NCI-H1048 (cell line): ENCODE results near the gene TRAP1.
"Not testable (repeated sequence)": the region's sequence is repeated elsewhere in the genome, so short reads cannot be mapped to it uniquely, and the experiment has no call there.

Source experiments
- DNase-seq: peaks from one replicate; lab custom pipeline; 2025; lab: John Stamatoyannopoulos, UW

TRAP1 gene

DNA sequence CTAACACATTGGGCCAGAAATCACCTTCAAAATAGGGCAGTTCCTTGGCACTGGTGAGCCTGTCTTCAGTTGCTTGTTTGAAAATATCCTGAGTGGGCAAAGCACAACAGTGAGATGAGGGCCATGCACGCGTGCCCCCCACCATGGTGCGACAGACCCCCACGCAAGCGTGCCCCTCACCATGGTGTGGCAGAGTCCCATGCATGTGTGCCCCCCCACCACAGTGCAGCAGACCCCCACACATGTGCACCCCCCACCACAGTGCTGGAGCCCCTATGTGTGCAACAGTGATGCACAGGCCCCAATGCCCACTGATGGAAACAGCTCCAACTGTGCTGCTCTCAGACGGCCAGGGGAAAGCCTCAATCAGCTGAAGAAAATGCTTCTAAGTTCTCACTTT, 18.8 kb upstream of the TRAP1 start:
- no peak for DNase-seq

DNA sequence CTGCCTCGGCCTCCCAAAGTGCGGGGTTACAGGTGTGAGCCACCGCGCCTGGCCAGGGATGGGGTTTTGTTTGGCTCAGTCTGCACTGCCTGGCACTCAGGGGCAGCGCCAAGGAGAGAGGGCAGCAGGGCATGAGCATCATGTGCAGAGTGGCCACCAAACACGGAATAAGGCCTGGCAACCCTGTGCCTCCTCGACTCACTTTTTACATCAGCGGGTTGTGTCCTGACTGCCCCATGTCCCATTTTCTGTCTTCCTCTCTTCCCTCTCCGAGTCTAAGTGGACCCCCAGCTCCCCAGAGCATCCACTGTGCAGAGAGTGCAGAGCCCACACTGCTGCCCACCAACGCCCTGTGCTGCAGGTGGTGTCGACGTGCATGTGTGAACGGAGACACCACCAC, 18.2 kb upstream of the TRAP1 start:
- no peak for DNase-seq

DNA sequence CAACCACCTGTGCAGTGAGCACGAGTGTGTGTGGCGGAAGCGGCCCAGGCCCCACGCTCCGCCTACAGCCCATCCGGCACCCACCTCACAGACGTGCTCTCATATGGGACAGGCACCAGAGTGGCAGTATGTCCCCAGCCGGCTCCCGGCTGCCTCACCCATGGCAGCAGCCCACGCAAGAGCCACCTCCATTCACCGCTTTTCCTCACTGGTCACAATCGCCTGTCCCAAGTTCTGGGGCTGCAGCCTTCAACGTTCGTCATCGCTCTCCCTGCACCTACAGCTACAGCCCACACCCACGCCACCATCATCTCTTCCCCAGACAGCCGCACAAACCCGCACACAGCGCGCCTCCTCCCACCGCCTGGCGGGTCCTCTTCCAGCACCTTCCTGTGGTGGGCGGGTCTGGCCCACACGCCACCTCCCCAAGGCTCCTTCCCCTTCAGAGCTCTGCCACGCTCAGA, 17.5 kb upstream of the TRAP1 start:
- no peak for DNase-seq

DNA sequence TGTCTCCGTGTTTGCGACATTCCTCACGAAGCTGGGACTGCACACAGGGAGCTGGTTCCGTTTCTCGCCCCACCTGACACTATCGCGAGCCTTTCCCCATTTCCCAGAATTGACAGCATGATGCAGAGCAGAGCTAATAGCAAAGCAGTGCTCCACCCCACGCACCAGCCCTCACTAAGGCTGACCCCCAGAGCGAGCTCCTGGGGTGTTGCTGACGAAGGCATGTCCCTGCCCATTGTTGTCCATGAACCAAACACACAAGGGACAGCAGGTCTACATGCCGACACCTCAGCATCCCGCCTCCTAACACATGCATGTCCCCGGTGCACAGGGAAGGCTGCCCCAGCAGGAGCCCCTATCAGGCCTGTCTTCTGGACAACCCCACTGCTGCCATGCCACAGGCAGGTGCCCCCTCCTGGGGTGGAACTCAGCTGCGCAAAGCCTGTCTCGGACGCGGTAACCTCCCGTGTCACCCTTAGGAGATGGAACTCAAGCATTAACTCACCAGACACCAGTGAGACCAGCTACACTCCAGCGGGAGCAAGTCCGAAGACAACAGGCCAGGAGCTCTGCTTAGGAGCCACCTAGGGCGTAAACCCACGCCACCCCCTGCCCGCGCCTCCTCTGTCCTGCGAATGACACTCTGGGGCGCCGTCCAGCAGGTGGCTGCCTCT, 16.9 kb upstream of the TRAP1 start:
- no peak for DNase-seq

DNA sequence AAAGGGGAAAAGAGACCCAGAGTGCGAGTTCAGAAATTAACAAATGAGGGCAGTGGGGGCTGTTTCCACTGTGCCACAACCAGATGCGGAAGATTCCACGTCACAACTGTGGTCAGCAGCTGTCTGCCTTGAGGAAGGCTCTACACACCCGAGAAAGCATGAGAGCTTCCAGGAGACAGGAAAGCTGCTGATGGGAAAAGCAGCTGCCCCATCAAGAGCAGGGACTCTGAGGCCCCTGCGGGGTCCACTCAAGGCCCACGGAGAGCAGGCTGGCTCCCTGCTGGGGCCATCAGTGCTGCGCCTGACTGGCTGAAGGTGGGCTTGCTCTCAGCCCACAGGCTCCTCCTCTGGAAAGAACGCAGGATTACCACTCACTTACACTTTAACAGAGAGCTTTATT, 14.8 kb upstream of the TRAP1 start:
- no peak for DNase-seq

DNA sequence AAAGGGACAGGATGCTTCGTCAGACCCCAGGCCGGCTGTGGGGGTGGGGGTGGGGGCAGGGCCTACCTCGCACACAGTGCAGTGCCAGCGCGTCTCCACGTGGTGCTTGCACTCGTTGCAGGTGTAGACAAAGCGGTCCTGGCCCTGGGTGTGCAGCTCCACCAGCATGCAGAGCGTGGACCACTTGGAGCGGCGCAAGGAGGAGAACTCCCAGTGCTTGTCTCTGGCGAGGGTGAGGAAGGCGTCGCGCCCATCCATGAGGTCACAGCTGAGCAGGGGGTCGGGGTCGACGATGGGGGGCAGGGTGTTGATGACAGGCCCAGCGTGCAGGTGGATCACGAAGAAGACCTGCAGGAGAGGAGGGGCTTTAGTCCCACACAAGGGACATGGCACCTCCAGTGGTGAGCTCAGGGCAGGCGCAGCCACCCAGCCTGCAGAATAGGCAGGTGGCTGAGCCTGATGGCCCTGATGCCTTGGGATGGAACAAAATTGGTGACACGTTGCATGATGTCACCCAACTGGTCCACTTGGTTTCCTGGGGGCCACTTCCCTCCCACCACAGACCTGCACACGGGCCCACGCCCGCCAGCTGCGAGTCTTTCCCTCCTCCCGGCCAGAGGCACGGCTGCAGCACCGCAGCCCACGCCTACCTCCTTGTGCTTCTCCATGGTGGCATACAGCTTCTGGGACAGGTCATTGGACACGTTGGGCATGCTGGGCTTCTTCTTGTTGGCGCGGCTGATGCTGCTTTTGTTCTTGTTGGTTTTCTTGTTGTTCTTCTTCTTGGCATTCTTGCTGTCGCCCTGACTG, 14.0 kb upstream of the TRAP1 start:
- DNase-seq: no peak

DNA sequence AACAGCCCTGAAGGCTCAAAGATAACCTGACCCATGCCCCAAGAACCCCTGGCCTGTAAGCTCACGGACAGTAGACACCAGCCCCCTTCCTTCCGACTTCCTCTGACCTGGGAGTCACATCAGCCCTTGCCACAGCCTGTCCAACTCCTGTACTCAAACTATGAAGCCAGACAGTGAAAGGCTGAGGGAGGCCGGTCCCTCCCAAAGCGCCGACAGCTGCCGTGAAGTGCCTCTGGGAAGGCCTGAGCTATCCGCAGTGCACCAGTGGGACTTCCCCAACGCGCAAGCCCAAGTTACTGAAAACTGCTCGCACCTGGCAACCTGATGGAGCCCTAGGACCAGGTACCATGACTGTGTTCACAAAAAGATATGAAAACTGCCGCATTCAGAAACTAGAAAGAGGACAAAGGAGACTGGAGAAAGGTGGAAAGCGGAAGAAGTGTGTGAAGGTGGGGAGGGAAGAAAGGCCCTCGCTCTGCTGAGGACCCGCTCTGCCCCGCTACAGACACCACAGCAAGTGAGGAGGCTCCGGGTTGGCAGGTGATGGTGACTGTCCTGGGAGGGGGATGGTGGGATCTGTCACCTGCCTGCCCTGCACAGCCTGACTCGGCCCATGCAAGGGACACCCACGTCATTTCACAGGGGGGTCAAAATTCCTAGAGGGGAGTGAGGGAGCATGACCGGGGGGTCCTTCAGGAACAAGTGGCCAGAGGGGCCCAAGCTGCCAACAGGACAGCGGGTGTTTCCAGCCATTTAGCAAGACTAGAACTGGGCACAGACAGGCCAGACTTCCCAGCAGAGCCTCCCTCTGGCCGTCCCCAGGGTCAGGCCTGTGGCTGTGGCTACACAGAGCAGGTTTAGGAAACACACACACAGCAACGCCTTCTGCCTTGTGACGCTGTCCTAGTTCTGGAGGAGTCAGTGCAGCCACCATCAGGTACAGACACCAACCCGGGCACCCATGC, 13.1 kb upstream of the TRAP1 start:
- DNase-seq: no peak

DNA sequence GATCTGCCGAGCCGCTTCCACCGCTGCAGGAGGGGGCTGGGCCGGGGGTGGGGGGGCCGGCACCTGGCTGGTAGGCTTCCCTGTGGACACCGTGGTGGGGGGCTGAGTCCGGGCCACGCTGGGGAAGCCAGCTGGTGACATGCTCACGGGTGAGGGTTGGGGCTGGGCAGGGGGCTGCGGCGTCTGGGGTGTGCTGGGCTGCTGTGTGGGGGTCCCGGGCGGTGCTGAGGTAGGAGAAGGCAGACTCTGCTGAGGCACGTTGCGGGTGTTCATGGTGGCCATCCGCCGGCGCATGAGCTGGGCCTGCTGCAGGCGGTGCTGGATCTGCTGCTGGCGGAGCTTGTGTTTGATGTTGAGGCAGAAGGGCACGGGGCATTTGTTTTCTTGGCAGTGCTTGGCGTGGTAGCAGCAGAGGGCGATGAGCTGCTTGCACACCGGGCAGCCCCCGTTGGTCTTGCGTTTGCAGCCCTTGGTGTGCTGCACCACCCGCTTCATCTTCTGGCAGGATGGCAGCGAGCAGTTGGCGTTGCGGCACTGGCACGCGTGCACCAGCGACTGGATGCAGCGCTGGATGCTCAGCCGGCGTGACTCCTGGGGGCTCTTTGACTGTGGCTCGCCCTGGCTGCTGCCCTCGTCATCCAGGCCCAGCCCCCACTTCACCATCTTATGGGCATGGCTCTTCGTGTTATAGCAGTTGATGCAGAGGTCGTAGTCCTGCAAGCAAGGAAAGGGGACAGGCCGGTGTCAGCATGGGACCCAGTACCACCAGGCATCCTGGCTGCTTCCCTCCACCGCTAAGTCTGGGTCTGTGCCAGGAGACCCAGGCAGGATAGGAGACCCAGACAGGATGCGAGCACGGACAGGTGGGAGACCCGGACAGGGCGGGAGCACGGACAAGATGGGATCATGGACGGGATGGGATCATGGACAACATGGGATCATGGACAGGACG, 12.1 kb upstream of the TRAP1 start:
- no peak for DNase-seq

DNA sequence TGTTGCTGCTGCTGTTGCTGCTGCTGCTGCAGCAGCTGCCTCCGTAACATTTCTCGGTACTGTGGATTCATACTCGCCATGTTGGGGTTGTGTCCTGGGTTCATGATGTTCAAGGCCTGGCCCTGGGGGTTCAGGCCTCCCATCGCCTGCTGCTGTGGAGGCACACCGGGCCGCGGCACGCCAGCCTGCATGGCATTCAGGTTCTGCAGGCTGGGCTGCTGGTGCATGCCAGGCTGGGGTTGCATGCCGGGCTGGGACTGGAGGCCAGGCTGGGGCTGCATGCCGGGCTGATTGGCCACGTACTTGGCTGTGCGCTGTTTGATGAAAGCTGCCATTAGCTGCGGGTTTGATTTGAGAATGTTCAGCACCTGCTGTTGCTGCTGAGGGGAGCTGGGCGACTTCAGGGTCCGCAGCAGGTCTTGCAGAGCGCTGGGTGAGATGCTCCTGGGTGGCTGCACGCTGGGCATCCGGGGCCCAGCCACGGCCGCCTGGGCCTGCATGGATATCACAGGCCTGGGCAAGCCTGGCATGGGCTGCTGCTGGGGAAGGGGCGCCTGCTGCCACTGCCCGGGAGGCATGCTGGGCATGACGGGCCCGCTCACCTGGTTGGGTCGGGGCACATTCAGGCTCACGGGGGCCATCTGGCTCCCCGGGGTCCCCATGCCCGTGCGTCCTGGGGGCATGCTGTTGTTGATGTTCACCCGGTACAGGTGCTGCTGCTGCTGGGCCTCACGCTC, 11.3 kb upstream of the TRAP1 start:
- DNase-seq: no peak

DNA sequence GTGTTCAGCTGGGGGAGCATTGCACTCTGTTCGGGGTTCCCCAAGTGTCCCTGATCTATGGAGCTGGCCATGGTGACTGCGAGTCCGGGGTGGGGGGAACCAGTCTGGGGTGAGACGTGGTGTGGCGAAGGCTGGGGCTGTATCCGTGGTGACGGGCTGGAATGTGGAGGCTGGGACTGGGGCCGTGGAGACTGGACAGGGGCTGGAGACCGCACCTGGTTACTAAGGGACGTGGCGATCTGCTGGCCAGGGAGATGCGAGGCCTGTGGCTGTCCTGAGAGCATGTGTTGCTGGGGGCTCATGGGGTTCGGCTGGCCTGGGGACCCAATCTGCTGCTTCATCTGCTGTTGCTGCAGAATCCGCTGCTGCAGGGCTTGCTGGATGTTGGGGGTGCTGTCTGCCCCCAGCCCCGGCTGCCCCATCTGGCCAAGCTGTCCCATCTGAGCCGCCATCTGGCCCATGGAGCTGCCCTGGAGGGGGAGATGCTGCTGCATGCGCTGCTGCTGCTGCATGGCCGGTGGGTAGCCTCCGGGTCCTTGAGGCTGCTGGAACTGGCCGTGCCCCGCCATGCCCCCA, 10.6 kb upstream of the TRAP1 start:
- no peak for DNase-seq

DNA sequence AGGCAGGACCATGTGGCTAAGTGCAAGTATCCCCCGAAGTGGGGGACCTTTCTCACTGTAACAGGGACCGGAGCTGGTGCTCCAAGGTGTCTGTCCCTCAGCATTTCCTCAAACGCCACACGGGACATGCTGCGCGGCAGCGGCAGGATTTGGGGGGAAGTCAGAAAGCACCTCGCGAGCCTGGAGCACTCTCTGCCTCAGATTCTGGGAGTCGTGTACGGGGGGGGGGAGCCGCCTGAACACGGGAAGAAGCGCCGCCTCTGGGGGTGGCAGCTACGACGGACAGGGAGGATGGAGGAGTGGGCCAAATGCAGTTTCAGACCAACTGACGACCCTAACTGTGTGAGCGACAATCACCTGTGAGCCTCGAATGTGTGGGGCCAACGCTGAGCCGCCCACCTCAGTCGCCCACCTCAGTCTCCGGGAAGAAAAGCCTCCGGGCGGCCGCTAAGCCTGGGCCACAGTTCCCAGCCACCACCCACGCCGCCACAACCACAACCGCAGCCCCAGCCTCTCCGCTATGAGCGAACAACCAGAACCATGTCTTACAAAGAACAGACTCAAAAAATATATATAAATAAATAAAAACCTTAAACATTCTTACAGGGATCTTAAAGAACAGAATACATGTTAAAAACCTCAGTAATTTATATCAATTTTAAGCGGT, 8.8 kb upstream of the TRAP1 start:
- no peak for DNase-seq

DNA sequence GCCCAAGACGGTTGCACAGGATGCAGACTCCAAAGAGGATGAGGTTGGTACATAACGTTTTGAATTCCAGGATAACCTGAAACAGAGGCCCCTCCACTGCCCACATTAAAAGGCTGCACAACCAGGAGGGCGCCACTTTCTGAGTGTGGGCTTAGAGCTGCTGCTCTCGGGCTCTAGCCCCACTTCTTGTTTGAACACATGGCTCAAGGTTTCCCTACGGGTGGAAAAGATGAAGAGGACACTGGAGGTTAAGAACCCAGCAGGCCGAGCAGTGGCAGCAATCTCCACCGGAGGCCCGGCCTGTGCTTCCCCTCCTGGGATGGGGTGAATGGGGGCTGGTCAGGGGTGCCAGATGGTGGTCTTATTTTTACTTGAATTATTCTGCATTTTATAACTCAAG, 8.0 kb upstream of the TRAP1 start:
- DNase-seq: no peak

DNA sequence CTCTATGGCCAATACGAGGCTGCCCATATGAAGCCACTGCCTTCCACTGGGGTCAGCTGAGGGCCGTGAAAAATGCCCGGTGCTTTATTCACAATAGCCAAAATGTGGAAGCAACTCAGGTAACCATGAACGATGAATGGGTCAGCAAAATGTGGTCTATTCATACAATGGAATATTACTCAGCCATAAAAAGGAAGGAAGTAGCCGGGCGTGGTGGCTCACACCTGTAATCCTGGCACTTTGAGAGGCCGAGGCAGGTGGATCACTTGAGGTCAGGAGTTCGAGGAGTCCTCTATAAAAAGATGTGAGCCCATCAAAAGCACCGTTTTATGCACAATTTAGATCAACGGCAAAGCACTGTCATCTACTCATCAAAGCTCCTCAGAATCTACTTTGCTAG, 5.2 kb upstream of the TRAP1 start:
- no peak for DNase-seq

DNA sequence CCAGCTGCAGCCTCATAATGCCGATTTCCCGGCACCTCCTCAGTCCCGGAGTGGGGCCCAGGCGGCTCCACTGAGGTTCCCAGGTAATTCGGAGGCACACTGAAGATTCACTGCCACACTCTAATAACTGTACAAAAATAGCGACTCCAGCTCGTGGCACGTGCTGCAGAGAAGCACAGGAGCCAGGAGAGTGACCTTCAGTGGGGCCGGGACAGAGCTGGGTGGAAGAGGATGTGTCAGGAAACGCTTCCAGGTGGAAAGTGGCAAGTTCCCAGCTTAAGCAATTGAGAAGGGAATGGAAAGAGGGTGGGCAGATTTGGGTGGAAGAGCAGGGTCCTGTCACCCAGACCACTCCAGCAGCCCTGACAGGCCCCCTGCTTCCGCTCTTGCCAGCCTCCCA, 3.1 kb upstream of the TRAP1 start:
- DNase-seq: no peak

DNA sequence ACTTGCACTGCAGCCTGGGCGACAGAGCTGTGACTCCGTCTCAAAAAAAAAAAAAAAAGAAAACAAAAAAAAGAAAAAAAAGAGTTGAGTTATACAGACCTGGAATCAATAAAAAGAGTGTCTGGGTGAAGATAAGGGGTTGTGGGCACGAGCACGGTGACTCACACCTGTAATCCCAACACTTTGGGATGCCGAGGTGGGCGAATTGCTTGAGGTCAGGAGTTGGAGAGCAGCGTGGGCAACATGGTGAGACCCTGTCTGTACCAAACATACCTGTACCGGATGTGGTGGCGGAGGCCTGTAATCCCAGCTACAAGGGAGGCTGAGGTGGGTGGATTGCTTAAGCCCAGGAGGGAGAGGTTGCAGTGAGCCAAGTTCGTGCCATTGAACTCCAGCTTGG, 1.3 kb upstream of the TRAP1 start:
- DNase-seq: no peak

DNA sequence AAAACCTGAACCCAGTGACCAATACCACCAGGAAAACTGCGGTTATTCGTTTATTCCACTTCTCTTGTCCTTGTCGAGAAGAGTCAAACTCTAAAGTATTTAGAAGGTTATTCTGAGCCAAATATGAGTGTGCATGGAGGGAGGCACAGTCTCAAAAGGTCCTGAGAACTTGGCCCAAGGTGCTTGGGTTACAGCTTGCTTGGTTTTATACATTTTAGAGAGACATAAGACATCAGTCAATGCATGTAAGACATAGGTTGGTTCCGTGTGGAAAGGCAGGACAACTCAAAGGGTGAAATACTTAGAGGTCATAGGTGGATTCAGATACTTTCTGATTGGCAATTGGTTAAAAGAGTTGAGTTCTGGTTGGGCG, 681 bp upstream of the TRAP1 start:
- DNase-seq: no peak

DNA sequence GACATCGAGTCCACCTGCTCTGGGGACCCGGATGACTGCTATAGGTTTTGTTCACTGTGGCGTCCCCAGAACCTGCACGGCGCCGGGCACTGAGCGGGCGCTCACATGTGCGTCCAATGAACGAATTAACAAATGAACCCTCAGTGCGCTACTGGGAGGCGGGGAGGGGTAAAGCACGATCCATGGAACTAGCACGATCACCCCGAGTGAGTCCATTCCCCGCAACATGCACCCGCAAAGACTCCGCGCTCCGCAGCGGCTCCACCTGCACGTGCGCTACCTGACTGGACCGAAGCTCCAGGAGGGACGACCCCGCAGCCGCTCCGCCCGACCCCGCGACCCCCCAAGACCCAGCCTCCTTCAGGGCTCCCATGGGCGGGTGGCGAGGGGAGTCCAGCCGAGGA, 491 bp downstream of the TRAP1 start:
- DNase-seq: no peak

DNA sequence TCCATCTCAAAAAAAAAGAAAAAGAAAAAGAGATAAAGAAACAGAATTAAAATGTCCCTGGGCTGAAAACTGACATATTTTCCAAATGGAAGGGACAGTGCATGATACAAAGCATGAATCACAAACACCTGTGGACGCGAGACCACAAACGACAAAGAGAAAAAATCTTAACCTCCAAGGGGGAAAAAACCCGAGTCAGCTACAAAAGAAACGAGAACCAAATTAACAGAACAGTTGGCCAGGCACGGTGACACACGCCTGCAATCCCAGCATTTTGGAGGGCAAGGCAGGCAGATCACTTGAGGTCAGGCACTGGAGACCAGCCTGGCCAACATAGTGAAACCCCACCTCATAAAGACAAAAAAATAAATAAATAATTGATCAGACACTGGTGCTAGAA, 1.9 kb downstream of the TRAP1 start:
- no peak for DNase-seq

DNA sequence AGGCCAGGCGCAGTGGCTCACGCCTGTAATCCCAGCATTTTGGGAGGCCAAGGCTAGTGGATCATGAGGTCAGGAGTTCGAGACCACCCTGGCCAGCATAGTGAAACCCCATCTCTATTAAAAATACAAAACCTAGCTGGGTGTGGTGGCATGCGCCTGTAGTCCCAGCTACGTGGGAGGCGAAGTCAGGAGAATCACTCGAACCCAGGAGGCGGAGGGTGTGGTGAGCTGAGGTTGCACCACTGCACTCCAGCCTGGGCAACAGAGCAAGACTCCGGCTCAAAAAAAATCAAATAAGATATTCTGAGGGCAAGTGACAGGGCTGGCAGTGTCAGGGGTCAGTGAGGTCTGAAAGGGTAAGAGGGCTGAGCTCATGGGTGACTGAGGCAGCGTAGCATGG, 2.9 kb downstream of the TRAP1 start:
- DNase-seq: not testable (repeated sequence)
